ENCODE measurements around the gene BMPR1B. TPM values are rescaled to one million over a fixed set of nuclear protein-coding genes. Genes with fewer than 3 reads are reported as not detected.

The BMPR1B gene
- polyA plus RNA-seq, 1 experiment, result 0.07 TPM

- ChIA-PET POLR2A (no interaction called here), CTCF (no interaction called here)
- no peaks in the 10 kb centered on the region for H3K27me3 ChIP-seq (ENCODE audit: control insufficient read depth, insufficient read depth, low read length)
- TF ChIP-seq, protein P1, sequence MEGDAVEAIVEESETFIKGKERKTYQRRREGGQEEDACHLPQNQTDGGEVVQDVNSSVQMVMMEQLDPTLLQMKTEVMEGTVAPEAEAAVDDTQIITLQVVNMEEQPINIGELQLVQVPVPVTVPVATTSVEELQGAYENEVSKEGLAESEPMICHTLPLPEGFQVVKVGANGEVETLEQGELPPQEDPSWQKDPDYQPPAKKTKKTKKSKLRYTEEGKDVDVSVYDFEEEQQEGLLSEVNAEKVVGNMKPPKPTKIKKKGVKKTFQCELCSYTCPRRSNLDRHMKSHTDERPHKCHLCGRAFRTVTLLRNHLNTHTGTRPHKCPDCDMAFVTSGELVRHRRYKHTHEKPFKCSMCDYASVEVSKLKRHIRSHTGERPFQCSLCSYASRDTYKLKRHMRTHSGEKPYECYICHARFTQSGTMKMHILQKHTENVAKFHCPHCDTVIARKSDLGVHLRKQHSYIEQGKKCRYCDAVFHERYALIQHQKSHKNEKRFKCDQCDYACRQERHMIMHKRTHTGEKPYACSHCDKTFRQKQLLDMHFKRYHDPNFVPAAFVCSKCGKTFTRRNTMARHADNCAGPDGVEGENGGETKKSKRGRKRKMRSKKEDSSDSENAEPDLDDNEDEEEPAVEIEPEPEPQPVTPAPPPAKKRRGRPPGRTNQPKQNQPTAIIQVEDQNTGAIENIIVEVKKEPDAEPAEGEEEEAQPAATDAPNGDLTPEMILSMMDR (IDR thresholded peaks at IDR 0.05; ENCODE audit: insufficient read depth, low read depth, low read length), result no peak
- H3K36me3 ChIP-seq (ENCODE audit: control insufficient read depth, insufficient read depth, low read length), result no peaks in the 10 kb centered on the region
- H3K4me3 ChIP-seq (ENCODE audit: low read depth, low read length), result no peak overlapping the region
- DNase-seq (ENCODE audit: low read depth), result no peak
Measured at GRCh38 chr4:95188701-95189370, 431.1 kb downstream of the BMPR1B start.

DNA sequence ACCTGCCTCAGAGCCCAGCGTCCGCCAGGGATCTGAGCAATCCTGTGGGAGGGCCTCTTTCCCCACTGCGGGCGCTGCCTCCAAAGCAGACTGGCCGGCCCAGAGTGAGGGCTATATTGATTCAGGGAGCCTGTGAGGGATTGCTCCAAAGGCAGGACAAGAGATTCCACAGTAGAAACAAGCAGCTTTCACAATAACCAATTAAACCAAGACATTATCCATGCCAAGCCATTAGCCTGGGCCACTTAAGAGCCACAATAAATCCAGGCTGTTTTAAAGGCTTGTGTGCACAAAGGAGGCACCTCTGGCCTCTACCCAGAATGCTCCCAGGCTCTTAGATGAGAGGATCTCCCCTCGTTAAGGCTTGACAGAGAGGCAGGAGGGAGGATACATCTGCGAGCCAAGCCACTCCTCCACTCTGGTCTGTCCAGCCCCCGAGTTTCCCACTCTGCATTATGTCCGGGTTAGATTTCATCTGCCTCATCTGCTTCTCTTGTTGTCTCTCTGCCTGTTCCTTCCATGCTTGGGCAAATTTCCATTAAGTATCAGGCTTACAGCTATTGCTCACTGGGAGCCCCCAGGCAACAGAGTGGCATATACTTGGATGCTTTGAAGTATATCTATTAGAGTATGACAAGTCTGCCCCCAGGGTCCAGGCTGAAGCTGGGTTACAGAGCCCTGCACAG is 433.1 kb downstream of the BMPR1B start:
- Histone ChIP-seq H3K27me3 (ENCODE audit: control insufficient read depth, insufficient read depth, low read length) (no peaks in the 10 kb centered on the region), H3K36me3 (ENCODE audit: control insufficient read depth, insufficient read depth, low read length) (no peaks in the 10 kb centered on the region), H3K4me3 (ENCODE audit: low read depth, low read length) (no peak overlapping the region)
- TF ChIP-seq, protein P1 (IDR thresholded peaks at IDR 0.05; ENCODE audit: insufficient read depth, low read depth, low read length), result no peak
- POLR2A ChIA-PET, result no interaction called here
- CTCF ChIA-PET, result no interaction called here
- no peak for DNase-seq (ENCODE audit: low read depth)

DNA sequence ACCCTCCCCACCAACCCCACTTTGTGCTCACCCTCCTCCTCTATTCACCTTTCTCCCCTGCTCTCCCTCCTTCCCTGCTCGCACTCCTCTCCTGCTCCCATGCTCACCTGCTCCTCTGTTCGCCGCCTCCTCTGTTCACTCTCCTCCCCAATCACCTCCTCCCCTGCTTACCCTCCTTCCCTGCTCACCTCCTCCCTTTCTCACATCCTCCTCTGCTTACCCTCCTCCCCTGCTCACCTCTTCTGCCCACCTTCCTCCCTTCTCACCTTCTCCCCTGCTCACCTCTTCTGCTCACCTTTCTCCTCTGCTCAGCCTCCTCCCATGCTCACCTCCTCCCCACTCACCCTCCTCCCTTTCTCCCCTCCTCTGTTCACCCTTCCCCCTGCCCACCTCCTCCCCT is 433.8 kb downstream of the BMPR1B start:
- H3K27me3 ChIP-seq (ENCODE audit: control insufficient read depth, insufficient read depth, low read length), result no peaks in the 10 kb centered on the region
- H3K36me3 ChIP-seq (ENCODE audit: control insufficient read depth, insufficient read depth, low read length), result no peaks in the 10 kb centered on the region
- TF ChIP-seq, protein P1 (IDR thresholded peaks at IDR 0.05; ENCODE audit: insufficient read depth, low read depth, low read length), result no peak
- ChIA-PET CTCF (no interaction called here), POLR2A (no interaction called here)
- no peak overlapping the region for H3K4me3 ChIP-seq (ENCODE audit: low read depth, low read length)
- no peak for DNase-seq (ENCODE audit: low read depth)

- ChIA-PET POLR2A (no interaction called here), CTCF (interaction anchor here (1.1 kb wide), 1 partner anchor 29 kb away, joined by 3 read pairs; no protein-coding TSS in a partner anchor)
- Histone ChIP-seq H3K27me3 (ENCODE audit: control insufficient read depth, insufficient read depth, low read length) (no peaks in the 10 kb centered on the region), H3K4me3 (ENCODE audit: low read depth, low read length) (no peak overlapping the region), H3K36me3 (ENCODE audit: control insufficient read depth, insufficient read depth, low read length) (no peaks in the 10 kb centered on the region)
- TF ChIP-seq, protein P1 (IDR thresholded peaks at IDR 0.05; ENCODE audit: insufficient read depth, low read depth, low read length), result no peak
- DNase-seq (ENCODE audit: low read depth), result no peak
Measured at GRCh38 chr4:95193391-95194224, 435.9 kb downstream of the BMPR1B start.

- Histone ChIP-seq H3K36me3 (ENCODE audit: control insufficient read depth, insufficient read depth, low read length) (no peaks in the 10 kb centered on the region), H3K27me3 (ENCODE audit: control insufficient read depth, insufficient read depth, low read length) (no peaks in the 10 kb centered on the region), H3K4me3 (ENCODE audit: low read depth, low read length) (no peak overlapping the region)
- DNase-seq (ENCODE audit: low read depth), result no peak
- TF ChIP-seq, protein P1 (IDR thresholded peaks at IDR 0.05; ENCODE audit: insufficient read depth, low read depth, low read length), result no peak
- ChIA-PET POLR2A (no interaction called here), CTCF (no interaction called here)
Measured at GRCh38 chr4:95197353-95197752, 439.6 kb downstream of the BMPR1B start.
